Esophagus squamous epithelium (tissue), 5 donors: ENCODE measurements around the gene TMEM245. TPM values are rescaled to one million over a fixed set of nuclear protein-coding genes. Genes with fewer than 3 reads are reported as not detected.
"Not testable (repeated sequence)": the region's sequence is repeated elsewhere in the genome, so short reads cannot be mapped to it uniquely, and the experiment has no call there.

Experiments
- DNase-seq: peaks from one replicate; lab custom pipeline; 2025; lab: John Stamatoyannopoulos, UW
- H3K27ac ChIP-seq, 4 donors: fragments of 200-600 bp; sonication (generic); one replicate each; pipeline ENCODE4 v1.5.1; 2016 to 2019; ENCODE audit warnings: mild to moderate bottlenecking in 1 of 4
- H3K27me3 ChIP-seq, 4 donors: fragments of 200-600 bp; sonication (generic); 1 replicate in 3 of 4; 2 replicates in 1 of 4; pipeline versions ENCODE4 v1.5.1 to v1.6.0; 2017 to 2021; ENCODE audit warnings: antibody characterized with exemption in 1 of 4
- H3K36me3 ChIP-seq, 3 donors: fragments of 200-600 bp; sonication (generic); one replicate each; pipeline ENCODE4 v1.5.1; 2016 to 2019
- H3K4me1 ChIP-seq, 3 donors: fragments of 200-600 bp; sonication (generic); one replicate each; pipeline ENCODE4 v1.5.1; 2017 to 2019
- H3K4me3 ChIP-seq, 4 donors: fragments of 200-600 bp; sonication (generic); 1 replicate in 3 of 4; 2 replicates in 1 of 4; pipeline ENCODE4 v1.5.1; 2016 to 2019; ENCODE audit warnings: mild to moderate bottlenecking in 2 of 4, moderate library complexity in 1 of 4
- H3K9me3 ChIP-seq, 3 donors: fragments of 200-600 bp; sonication (generic); one replicate each; pipeline ENCODE4 v1.5.1; 2016 to 2019
- CTCF ChIP-seq, 6 experiments: fragments of 450-650 bp in 4 of 6; fragments of 200-600 bp in 2 of 6; sonication (generic) in 2 of 6; IDR thresholded peaks; one replicate each; pipeline ENCODE4 v1.5.1; 2016 to 2019; ENCODE audit warnings: antibody characterized with exemption in 6 of 6, mild to moderate bottlenecking in 4 of 6, moderate library complexity in 4 of 6
- POLR2A ChIP-seq, 4 donors: fragments of 450-650 bp; IDR thresholded peaks; one replicate each; pipeline ENCODE4 v1.6.1; 2017; ENCODE audit warnings: antibody characterized with exemption in 4 of 4, mild to moderate bottlenecking in 4 of 4, moderate library complexity in 3 of 4
- WGBS, 2 donors: methylation state at CpG; one replicate each; pipeline ENCODE4 v1.1.5; 2018; 5-methylcytosine and 5-hydroxymethylcytosine counted together
- intact Hi-C: fragments of 100-400 bp; cut with DNase I; formaldehyde crosslinking; loops from one replicate; pipeline ENCODE4 v1.15.0; 2022
- small RNA-seq, 4 donors: library from RNA; depleted of rRNA; stranded (forward); fragments of <200 nt; gene quantifications; one replicate each; pipeline ENCODE3, GENCODE V24; 2016
- total RNA-seq, 4 donors: library from RNA; depleted of rRNA; stranded (reverse); fragments of >200 nt; gene quantifications; one replicate each; pipeline ENCODE4 v1.1.0, GENCODE V29; 2016
- donor health status: DM: yes; HTN: yes; CAD: no.

Gene TMEM245
- total RNA-seq, 4 donors from 2014 or later: 12.5 to 45.4 (median 25.9) TPM

DNA sequence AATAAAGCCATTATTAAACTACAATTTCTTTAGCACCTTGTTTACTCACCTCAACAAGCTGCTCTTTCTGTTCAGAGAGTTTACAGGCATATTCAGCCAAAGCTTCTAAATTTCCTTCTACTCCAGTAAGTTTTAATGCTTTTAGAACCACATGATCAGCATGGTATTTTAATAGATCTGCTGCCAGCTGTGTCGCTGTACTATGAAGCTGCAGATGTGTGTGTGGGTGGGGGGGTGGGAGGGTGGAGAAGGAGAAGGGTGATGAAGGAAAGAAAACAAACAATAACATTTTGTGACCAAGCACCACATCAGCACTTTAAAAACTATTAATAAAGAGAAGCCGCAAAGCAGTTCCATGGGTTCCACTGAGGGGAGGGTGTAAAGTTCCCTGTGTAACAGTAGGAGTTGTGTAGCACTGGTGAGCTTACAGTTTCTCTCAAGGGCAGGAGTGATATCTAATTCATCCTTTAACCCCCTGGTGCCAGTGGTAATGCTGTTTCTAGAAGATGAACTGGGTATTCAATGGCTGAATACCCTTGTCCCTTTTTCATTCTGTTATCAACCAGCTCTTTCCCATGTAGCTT is 147.0 kb downstream of the TMEM245 start:
- intact Hi-C loops: no loop called here
- WGBS, 2 donors: 48 to 88% methylated on average over 2 of the region's 2 CpGs
- peaks cover 0 to 15% (median 0%) of the 10 kb centered on the region in 3 donors for H3K4me1 ChIP-seq
- no peak overlapping the region for H3K4me3 ChIP-seq
- DNase-seq: no peak
- TF ChIP-seq CTCF (IDR thresholded peaks at IDR 0.05) (no peak), POLR2A (IDR thresholded peaks at IDR 0.05) (no peak)
- no peaks in the 10 kb centered on the region for H3K9me3 ChIP-seq
- H3K27ac ChIP-seq: no peak overlapping the region
- H3K27me3 ChIP-seq: no peaks in the 10 kb centered on the region
- no peaks in the 10 kb centered on the region for H3K36me3 ChIP-seq

DNA sequence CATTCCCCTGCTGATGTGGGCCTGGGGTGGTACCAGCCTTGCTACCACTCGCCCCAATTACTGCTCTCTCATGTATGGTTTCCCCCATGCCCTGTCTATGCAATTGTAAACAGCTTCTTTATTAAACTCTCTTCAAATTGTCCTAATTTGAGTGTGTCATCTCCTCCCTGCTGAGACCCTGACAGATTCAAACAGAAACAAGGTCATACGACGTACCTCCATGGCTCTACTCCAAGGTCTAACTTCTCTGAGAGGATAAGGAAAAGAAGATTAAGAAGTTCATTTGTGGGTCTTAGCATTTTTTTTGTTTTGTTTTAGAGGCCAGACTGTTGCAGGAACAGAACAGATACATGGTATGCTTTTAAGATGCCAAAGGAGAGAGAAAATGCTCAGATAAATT is 147.6 kb downstream of the TMEM245 start:
- peaks cover 0 to 12% (median 0%) of the 10 kb centered on the region in 3 donors for H3K4me1 ChIP-seq
- no peaks in the 10 kb centered on the region for H3K36me3 ChIP-seq
- no peak for DNase-seq
- H3K27ac ChIP-seq: no peak overlapping the region
- no peaks in the 10 kb centered on the region for H3K9me3 ChIP-seq
- H3K4me3 ChIP-seq: no peak overlapping the region
- 87 to 100% methylated on average over 3 of the region's 3 CpGs for WGBS, 2 donors
- intact Hi-C loops: no loop called here
- no peak for TF ChIP-seq POLR2A (IDR thresholded peaks at IDR 0.05)
- TF ChIP-seq CTCF (IDR thresholded peaks at IDR 0.05): no peak
- H3K27me3 ChIP-seq: no peaks in the 10 kb centered on the region

DNA sequence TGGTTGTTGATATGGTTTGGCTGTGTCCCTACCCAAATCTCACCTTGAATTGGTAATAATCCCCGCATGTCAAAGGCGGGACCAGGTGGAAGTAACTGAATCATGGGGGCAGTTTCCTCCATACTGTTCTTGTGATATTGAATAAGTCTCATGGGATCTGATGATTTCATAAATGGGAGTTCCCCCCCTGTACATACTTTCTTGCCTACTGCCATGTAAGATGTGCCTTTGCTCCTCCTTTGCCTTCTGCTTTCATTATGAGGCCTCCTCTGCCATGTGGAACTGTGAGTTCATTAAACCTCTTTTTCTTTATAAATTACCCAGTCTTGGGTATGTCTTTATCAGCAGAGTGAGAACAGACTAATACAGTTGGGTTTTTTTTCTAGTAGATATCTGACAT is 148.4 kb downstream of the TMEM245 start:
- H3K27ac ChIP-seq, H3K27me3 ChIP-seq, DNase-seq, H3K9me3 ChIP-seq, intact Hi-C loops, H3K36me3 ChIP-seq, H3K4me3 ChIP-seq: not testable (repeated sequence)
- peaks cover 0 to 12% (median 0%) of the 10 kb centered on the region in 3 donors for H3K4me1 ChIP-seq
- 100% methylated on average over 2 of the region's 2 CpGs for WGBS, 2 donors

DNA sequence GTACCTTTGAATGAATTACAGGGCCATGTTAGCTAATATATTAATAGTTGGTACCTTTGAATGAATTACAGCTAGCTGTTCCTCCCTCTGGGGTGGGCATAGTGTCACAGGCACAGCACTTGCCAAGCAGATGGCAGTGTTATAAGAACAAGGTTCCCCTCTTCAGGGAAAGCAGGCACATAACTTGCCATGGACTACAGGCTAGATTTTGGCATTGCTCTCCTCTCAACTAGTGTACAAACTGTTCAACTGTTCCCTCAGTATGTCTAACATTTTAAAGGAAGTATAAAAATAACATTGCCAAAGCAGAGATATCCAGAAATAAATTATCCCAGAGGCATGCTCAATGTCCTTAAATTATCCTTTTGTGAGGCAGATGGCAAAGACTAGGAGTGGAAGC is 151.8 kb downstream of the TMEM245 start:
- no peak overlapping the region for H3K27ac ChIP-seq
- intact Hi-C loops: no loop called here
- TF ChIP-seq CTCF (IDR thresholded peaks at IDR 0.05) (no peak), POLR2A (IDR thresholded peaks at IDR 0.05) (no peak)

More for the DNA sequence above, 151.8 kb downstream of the TMEM245 start:
- Histone ChIP-seq H3K4me3 (no peak overlapping the region), H3K27me3 (no peaks in the 10 kb centered on the region), H3K4me1 (peaks cover 0 to 2% (median 0%) of the 10 kb centered on the region in 3 donors), H3K36me3 (peaks cover 0 to 16% (median 0%) of the 10 kb centered on the region in 3 donors), H3K9me3 (no peaks in the 10 kb centered on the region)
- DNase-seq: no peak

Small RNA genes within 50 kb of the gene (small RNA-seq; reads per million reads assigned to genes)
- gene MIR32: 0.64 to 1.6 (median 0.74) reads per million in 4 donors
- gene RF00019: 0 reads per million in 4 donors

Other genes with a start within 250 kb of the TMEM245 start
- gene ELP1, start 185.8 kb downstream of the TMEM245 start, total RNA-seq: 10 to 100 TPM; 12.3 to 22.2 (median 20.2) TPM
- 10 to 100 TPM in 3 of 4 donors, 1 to 10 TPM in 1; 9.8 to 17.2 (median 12.8) TPM for gene ABITRAM, start 185.5 kb downstream of the TMEM245 start, total RNA-seq
- gene CTNNAL1, start 106.4 kb downstream of the TMEM245 start, total RNA-seq: 10 to 100 TPM in 3 of 4 donors, 1 to 10 TPM in 1; 7.5 to 31.3 (median 15.7) TPM
- gene FRRS1L, start 47.3 kb upstream of the TMEM245 start, total RNA-seq: 1 to 10 TPM in 1 of 4 donors, under 1 TPM in 2, not detected in 1; 0.04 to 1.5 (median 0.12) TPM
- 1 to 10 TPM in 3 of 4 donors, under 1 TPM in 1; 0.45 to 3.8 (median 1.8) TPM for gene EPB41L4B, start 201.1 kb upstream of the TMEM245 start, total RNA-seq